ENCODE data around the gene NBAS.

DNA sequence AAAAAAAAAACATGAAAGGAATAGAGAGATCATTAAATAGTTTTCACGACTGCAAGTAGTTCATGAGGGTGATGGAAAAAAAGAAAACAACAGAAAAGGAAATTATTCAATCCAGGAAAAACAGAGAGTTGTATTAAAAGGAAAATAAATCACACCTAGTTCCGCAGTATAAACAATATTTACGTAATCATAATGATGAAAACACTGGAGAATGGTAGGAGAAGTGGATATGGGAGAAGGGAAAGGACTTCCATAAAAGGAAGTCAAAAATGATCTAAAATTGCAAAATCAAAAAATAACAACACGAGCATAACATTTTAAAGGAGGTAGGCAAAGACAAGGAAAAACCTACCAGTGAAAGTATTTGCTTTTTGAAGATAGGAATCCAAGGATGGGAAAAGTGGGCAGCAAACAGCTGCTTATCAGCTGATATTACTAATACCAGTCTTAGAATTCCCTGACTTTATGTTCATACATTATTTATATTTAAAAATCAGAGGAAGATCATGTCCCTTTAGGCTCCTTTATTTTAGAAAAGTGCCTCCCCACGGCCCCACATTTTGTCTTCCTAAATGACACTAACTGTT, 160.8 kb downstream of the NBAS start:
- TF ChIP-seq CTCF (IDR thresholded peaks at IDR 0.05 in 4 of 5, conservative IDR thresholded peaks at IDR 0.05 in 1 of 5) (no peak), POLR2A (IDR thresholded peaks at IDR 0.05) (no peak)
